ENCODE data around the gene FNDC4.

DNA sequence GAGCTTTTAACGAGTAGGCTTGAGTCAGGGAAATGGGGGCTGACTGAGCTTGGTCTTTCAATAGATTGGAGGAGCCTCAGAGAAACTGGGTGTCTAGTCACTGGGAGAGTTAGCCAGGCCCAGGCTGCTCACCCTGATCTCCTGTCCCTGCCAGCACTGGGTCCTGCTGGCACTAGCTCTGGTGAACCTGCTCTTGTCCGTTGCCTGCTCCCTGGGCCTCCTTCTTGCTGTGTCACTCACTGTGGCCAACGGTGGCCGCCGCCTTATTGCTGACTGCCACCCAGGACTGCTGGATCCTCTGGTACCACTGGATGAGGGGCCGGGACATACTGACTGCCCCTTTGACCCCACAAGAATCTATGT lies 52.1 kb downstream of the FNDC4 start:
- TF ChIP-seq, protein P1, sequence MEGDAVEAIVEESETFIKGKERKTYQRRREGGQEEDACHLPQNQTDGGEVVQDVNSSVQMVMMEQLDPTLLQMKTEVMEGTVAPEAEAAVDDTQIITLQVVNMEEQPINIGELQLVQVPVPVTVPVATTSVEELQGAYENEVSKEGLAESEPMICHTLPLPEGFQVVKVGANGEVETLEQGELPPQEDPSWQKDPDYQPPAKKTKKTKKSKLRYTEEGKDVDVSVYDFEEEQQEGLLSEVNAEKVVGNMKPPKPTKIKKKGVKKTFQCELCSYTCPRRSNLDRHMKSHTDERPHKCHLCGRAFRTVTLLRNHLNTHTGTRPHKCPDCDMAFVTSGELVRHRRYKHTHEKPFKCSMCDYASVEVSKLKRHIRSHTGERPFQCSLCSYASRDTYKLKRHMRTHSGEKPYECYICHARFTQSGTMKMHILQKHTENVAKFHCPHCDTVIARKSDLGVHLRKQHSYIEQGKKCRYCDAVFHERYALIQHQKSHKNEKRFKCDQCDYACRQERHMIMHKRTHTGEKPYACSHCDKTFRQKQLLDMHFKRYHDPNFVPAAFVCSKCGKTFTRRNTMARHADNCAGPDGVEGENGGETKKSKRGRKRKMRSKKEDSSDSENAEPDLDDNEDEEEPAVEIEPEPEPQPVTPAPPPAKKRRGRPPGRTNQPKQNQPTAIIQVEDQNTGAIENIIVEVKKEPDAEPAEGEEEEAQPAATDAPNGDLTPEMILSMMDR (IDR thresholded peaks at IDR 0.05) = no peak
- TF ChIP-seq ZFX (IDR thresholded peaks at IDR 0.05; ENCODE audit: borderline replicate concordance) = no peak

Measured in 22Rv1 (cell line).